Mucosa of descending colon (tissue), 3 donors: ENCODE data around the gene PTPRN. TPM values are rescaled to one million over a fixed set of nuclear protein-coding genes. Genes with fewer than 3 reads are reported as not detected.
"Not testable (repeated sequence)": the region's sequence is repeated elsewhere in the genome, so short reads cannot be mapped to it uniquely, and the experiment has no call there.

Source experiments
- ATAC-seq: fragments of 200-7000 bp; cut with Tn5 transposase; one replicate; pipeline ENCODE4 v1.9.1; 2020; ENCODE audit warnings: mild to moderate bottlenecking, moderate library complexity
- DNase-seq, 3 donors: peaks; one replicate each; pipeline ENCODE4 v3.0.0-alpha.2; 2020
- H3K36me3 ChIP-seq: fragments of 200-600 bp; one replicate; pipeline ENCODE4 v1.8.0; 2021; ENCODE audit warnings: low read depth, mild to moderate bottlenecking
- H3K4me1 ChIP-seq: fragments of 200-600 bp; one replicate; pipeline ENCODE4 v1.8.0; 2021; ENCODE audit warnings: low read depth, mild to moderate bottlenecking
- H3K4me3 ChIP-seq: fragments of 200-600 bp; one replicate; pipeline ENCODE4 v1.8.0; 2021; ENCODE audit warnings: mild to moderate bottlenecking
- H3K9me3 ChIP-seq: fragments of 200-600 bp; one replicate; pipeline ENCODE4 v1.8.0; 2021; ENCODE audit warnings: mild to moderate bottlenecking
- CTCF ChIP-seq: fragments of 200-600 bp; IDR thresholded peaks from one replicate; pipeline ENCODE4 v1.8.0; 2022; ENCODE audit warnings: antibody characterized with exemption, mild to moderate bottlenecking
- intact Hi-C, 2 donors: fragments of 100-400 bp; cut with DNase I in 1 of 2; cut with micrococcal nuclease in 1 of 2; formaldehyde crosslinking; loops; one replicate each; pipeline versions ENCODE4 v1.11.0 to v1.11.1; 2022; cut with DNase I, micrococcal nuclease
- total RNA-seq, 3 donors: library from RNA; stranded (reverse); fragmentation: NEBNext Ultra II Directional in 2 of 3; extraction: Animal tissue kit (Norgen Biotek cat#: 25700) in 2 of 3; gene quantifications; one replicate each; pipeline versions ENCODE4 v1.2.1 to v1.2.4, GENCODE V29; 2021 to 2023
- donor health status: DM: no; HTN: no; CAD: no; lungs with moderate emphysema.
- donor health status: DM: no; HTN: no; CAD: no.
- donor health status: DM: no; HTN: yes; CAD: no.

Gene PTPRN
- total RNA-seq, 3 donors from 2014 or later, result 0.72 to 13.0 (median 1.0) TPM

GRCh38 chr2:219261024-219261855 lies 48.0 kb downstream of the PTPRN start:
- intact Hi-C loops, result no loop called here
- no peak for ATAC-seq

GRCh38 chr2:219258942-219259341 lies 50.3 kb downstream of the PTPRN start:
- H3K9me3 ChIP-seq, intact Hi-C loops, H3K36me3 ChIP-seq, DNase-seq, H3K4me3 ChIP-seq, H3K4me1 ChIP-seq, ATAC-seq: not testable (repeated sequence)

More at GRCh38 chr2:219261024-219261855, 48.0 kb downstream of the PTPRN start:
- no peak for DNase-seq
- TF ChIP-seq CTCF, result no peak
- H3K4me3 ChIP-seq, result no peak overlapping the region
- no peaks in the 10 kb centered on the region for H3K4me1 ChIP-seq
- no peaks in the 10 kb centered on the region for H3K9me3 ChIP-seq
- no peaks in the 10 kb centered on the region for H3K36me3 ChIP-seq

- DNase-seq, result no peak
- intact Hi-C loops, result no loop called here
- peaks cover 30% of the 10 kb centered on the region for H3K4me1 ChIP-seq
- H3K4me3 ChIP-seq, result peak overlapping the region; percentile 44
- ATAC-seq, result peak; percentile 2
- H3K36me3 ChIP-seq, result no peaks in the 10 kb centered on the region
- H3K9me3 ChIP-seq, result no peaks in the 10 kb centered on the region
- no peak for TF ChIP-seq CTCF
Observed at GRCh38 chr2:219254590-219255201, 54.5 kb downstream of the PTPRN start.

- H3K36me3 ChIP-seq, result no peaks in the 10 kb centered on the region
- H3K4me3 ChIP-seq, result peak within 1 kb of the TSS; percentile 44
- peak; percentile 83 for ATAC-seq
- DNase-seq, result peak; percentile 94 to 95 (median 95)
- intact Hi-C loops, result no loop called here
- TF ChIP-seq CTCF, result no peak
- peaks cover 37% of the 10 kb centered on the region for H3K4me1 ChIP-seq
- H3K9me3 ChIP-seq, result no peaks in the 10 kb centered on the region
Observed at GRCh38 chr2:219253753-219254589, 55.2 kb downstream of the PTPRN start, which contains the start of gene TUBA4A. TSS of gene TUBA4A (minus strand) at chr2:219253918. CDS start at chr2:219253858, 60 bp downstream.

- ATAC-seq (peak; percentile 6), DNase-seq (peak; percentile 52 to 81 (median 70))
- Histone ChIP-seq H3K4me1 (peaks cover 46% of the 10 kb centered on the region), H3K4me3 (peak within 1 kb of the TSS; percentile 44), H3K9me3 (no peaks in the 10 kb centered on the region), H3K36me3 (no peaks in the 10 kb centered on the region)
- no peak for TF ChIP-seq CTCF
- intact Hi-C loops, result no loop called here
Observed at GRCh38 chr2:219252900-219253752, 56.1 kb downstream of the PTPRN start, which contains the start of gene TUBA4B. TSS of gene TUBA4B (plus strand) at chr2:219253243. CDS start at chr2:219253408, 165 bp downstream.
